HG03521 (cell line): ENCODE data around the gene MS4A10.

Experiments
- ATAC-seq: cut with Tn5 transposase; IDR thresholded peaks from one replicate; pipeline ENCODE4 v1.9.1; 2021; ENCODE audit warnings: mild to moderate bottlenecking, moderate library complexity; ENCODE audit not compliant: unreplicated experiment

Gene MS4A10

DNA sequence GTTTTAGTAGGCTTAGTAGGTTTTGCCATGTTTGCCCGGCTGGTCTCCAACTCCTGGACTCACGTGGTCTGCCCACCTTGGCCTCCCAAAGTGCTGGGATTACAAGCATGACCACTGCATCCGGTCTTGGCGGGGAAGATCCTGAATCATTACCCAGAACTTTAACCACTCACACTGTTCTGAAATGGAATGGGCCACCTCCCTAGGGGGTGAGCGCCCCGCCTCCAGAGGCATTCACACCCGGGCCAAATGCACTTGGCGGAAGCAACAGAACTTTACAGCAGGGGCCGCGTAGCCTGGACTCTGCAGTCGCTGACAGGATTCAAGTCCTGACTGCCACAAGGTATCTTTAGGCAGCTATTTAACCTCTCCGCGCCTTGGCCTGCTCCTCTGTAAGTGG lies 62.1 kb downstream of the MS4A10 start:
- ATAC-seq = no peak

DNA sequence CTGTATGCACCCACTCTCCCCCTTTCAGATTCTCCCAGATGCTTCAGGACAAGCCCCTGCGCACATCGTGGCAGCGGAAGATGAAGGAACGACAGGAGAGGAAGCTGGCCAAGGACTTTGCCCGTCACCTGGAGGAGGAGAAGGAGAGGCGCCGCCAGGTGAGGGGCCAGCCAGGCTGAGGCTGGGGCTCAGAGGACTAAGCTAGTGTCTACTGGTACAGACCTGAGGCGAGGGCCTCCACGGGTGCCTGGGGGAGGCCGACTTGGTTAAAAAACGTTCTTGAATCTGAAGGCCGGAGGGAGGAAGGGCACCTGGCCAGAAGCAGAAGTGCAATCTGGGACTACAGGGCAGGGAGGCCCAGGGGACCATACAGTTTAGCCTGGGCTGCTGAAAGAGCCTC lies 62.8 kb downstream of the MS4A10 start:
- no peak for ATAC-seq

DNA sequence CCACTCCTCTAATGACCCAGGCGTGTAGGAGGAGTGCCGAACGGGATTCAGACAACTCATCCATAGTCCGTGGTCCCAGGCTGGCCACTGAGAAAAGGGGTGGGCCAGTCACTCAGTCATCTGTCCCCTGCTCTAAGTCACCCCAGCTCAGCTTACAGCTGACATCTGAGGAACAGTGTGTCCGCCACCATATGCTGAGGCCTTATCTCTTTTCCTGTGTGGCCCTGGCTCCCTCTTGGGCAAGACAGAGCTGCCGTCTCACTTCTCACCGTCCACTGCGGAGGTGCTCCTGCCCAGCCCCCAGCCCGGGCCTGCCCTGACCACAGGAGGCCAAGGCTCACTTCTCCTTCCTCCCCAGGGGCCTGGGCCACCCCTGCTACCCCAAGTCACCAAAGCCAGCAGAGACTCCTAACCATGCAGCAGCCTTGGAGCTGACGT lies 63.6 kb downstream of the MS4A10 start:
- no peak for ATAC-seq

DNA sequence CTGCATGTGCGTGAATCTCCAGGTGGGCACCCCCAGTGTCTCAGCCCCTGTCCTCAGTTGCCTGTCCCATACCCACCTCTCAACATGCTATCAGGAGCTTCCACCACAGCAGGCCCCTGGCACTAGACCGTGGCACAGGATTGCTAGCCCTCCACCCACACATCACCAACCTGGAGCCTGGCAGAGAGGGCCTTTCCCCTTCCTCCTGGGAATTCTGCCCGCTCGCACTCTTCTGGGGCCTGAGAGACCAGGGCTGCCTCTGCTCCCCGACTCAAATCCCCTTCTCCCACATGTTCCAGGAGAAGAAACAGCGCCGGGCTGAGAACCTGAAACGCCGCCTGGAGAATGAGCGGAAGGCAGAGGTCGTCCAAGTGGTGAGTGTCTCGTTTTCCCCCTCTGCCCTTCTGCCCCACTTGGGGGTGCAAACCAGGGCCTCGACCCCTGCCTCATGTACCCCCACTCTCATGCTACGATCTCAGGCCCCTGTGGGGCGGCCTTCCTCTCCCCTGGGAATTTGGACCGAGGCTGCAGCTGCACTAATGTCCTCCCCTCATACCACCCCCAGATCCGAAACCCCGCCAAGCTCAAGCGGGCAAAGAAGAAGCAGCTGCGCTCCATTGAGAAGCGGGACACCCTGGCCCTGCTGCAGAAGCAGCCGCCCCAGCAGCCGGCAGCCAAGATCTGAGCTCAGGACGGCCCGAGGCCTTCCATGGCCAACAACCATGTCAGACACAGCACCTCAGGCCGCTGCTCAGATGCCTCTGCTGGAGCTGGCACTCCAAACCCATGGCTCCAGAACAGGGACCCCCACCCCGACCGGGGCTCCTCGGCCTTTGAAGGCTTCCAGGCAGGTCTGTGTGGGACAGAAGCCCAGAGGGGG lies 64.7 kb downstream of the MS4A10 start:
- no peak for ATAC-seq
